GM21381 (cell line): ENCODE data around the gene KATNBL1.
"Not testable (repeated sequence)": the region's sequence is repeated elsewhere in the genome, so short reads cannot be mapped to it uniquely, and the experiment has no call there.

Source experiments
- ATAC-seq: cut with Tn5 transposase; IDR thresholded peaks from one replicate; pipeline ENCODE4 v1.9.1; 2021; ENCODE audit warnings: mild to moderate bottlenecking, moderate library complexity; ENCODE audit not compliant: unreplicated experiment

The KATNBL1 gene

DNA sequence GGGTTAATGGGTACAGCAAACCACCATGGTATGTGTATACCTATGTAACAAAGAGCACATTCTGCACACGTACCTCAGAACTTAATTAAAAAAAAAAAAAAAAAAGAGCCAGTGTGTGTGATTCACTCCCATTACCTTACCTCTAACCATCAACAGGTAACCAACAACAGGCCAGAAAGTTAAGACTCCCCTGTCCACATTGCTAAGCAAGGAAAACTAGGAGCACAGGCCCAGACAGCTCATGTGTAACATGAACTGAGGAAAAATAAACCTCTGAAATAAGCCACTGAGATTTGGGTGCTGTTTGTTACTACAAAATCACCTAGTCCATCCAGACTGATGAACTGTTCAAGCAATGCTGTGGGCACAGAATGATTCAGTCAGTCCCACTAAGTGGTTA is 6.0 kb downstream of the KATNBL1 start:
- ATAC-seq = no peak

DNA sequence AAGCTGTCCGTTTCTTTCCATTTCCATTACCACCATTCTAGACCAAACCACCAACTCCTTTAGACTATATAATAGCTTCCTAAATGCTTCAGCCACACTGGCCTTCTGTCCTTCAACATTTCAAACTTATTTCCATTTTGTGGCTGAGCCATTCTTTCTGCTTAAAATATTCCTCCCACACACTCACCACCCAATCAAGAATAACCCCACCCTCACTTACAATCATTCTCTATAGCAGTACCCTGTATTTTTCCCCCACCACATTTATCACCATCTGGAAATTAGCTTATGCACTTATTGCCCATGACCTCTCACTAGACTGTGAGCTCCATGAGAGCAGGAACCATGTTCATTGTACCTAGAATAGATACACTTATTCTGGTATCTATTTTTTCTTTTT is 6.6 kb downstream of the KATNBL1 start:
- no peak for ATAC-seq

- ATAC-seq = not testable (repeated sequence)
These were observed 16.6 kb downstream of the KATNBL1 start for GRCh38 chr15:34193272-34193671.

DNA sequence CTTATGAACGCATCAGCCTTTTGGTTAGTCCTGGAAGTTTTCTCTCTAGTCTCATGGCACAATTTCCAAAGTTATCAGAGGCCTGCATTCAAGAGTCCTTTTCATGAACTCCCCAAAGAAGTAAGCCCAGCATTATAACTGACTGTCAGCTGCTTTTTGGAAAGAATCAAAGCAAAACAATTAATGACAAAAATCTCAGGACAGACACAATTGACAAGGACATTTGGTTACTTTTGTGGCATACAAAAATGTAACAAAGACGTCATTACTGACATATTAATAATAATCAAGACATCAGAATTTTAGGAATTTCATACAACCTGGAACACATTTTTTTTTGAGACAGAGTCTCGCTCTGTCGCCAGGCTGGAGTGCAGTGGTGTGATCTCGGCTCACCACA is 21.2 kb downstream of the KATNBL1 start:
- no peak for ATAC-seq

- ATAC-seq = no peak
These were observed 24.2 kb downstream of the KATNBL1 start for GRCh38 chr15:34185666-34186065.

- ATAC-seq = no peak
These were observed 27.0 kb downstream of the KATNBL1 start for GRCh38 chr15:34182942-34183341.

GRCh38 chr15:34179234-34179633 is 30.7 kb downstream of the KATNBL1 start:
- no peak for ATAC-seq

GRCh38 chr15:34165987-34166573 is 43.8 kb downstream of the KATNBL1 start:
- not testable (repeated sequence) for ATAC-seq

DNA sequence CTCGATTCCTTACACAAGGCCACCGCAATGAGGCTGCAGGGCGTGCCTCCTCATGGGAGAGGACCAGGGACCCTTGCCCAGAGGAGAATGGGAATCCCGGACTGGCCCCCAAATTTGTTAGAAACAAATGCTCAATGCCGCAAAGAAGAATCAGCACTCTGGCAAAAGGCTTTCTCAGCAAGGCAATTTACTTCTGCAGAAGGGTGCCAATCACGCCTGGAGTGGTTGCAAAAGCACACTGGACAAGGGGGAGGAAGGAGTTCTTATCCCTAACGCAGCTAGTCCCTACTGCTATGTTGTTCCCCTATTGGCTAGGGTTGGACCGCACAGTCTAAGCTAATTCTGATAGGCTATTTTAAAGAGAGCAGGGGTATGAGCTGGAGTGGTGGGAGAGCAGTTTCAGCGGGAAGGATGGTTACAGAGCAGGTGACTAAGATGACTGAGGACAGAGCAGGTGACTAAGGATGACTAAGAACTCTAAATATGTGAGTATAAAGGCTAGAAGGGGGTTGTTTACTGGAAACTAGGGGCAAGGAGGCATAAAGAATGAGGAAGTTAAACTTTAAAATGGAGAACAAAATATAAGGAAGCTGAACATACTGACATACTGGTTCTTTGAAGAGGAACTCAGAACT is 48.5 kb downstream of the KATNBL1 start:
- ATAC-seq = no peak

GRCh38 chr15:34160735-34161134 is 49.2 kb downstream of the KATNBL1 start:
- ATAC-seq = no peak

- ATAC-seq = no peak
These were observed 51.5 kb downstream of the KATNBL1 start for GRCh38 chr15:34158355-34158754.

GRCh38 chr15:34155859-34156258 is 54.0 kb downstream of the KATNBL1 start:
- ATAC-seq = no peak

DNA sequence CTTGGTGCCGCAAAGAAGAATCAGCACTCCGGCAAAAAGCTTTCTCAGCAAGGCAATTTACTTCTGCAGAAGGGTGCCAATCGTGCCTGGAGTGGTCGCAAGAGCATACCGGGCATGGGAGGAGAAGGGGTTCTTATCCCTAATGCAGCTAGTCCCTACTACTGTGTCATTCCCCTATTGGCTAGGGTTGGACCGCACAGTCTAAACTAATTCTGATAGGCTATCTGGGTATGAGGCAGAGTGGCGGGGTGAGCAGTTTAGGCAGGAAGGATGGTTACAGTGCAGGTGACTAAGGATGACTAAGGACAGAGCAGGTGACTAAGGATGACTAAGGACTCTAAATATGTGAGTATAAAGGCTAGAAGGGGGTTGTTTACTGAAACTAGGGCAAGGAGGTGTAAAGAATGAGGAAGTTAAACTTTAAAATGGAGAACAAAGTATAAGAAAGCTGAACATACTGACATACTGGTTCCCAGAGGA is 55.1 kb downstream of the KATNBL1 start:
- ATAC-seq = no peak

GRCh38 chr15:34147371-34148140 is 62.3 kb downstream of the KATNBL1 start:
- ATAC-seq = no peak

GRCh38 chr15:34133511-34133910 is 76.4 kb downstream of the KATNBL1 start:
- no peak for ATAC-seq

DNA sequence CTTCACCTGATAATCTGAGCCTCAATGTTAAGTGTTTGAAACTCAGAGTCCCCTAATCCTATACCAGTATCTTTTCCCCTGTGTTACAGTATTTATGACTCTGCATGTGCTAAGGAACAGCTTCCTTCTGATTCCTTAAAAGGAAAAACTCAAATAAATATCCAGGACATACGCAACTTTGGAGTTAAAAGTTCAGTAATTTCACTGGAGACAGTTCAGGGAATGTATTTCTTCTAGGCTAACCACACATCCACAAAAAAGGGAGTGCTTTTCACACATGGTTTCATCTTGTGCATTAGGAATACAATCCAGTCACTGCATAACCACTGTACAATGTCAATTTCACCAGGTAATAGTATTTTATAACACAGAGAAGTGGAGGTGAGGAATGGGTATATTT is 77.0 kb downstream of the KATNBL1 start:
- ATAC-seq = no peak

- no peak for ATAC-seq
These were observed 81.0 kb downstream of the KATNBL1 start for GRCh38 chr15:34128898-34129297.

DNA sequence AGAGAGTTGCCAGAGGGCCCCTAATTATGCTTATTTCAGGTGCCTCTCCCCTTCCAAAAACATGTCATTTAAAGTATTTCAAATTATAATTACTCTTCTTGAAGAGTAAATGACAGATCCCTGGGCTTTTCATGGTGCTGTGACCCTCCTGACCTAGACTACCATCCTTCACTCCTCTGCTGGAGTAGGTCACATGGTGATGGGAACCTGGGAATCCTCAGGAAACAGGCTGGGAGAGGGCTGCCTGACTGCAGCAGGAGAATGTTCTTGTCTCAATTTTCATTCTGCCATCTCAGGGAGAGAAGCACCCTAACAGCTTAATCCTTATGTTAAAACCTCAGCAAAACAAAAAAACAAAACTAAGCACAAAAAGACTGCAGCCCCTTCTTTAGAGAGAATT is 83.4 kb downstream of the KATNBL1 start:
- no peak for ATAC-seq

GRCh38 chr15:34125945-34126344 is 84.0 kb downstream of the KATNBL1 start:
- no peak for ATAC-seq

GRCh38 chr15:34124651-34125050 is 85.2 kb downstream of the KATNBL1 start:
- ATAC-seq = no peak

DNA sequence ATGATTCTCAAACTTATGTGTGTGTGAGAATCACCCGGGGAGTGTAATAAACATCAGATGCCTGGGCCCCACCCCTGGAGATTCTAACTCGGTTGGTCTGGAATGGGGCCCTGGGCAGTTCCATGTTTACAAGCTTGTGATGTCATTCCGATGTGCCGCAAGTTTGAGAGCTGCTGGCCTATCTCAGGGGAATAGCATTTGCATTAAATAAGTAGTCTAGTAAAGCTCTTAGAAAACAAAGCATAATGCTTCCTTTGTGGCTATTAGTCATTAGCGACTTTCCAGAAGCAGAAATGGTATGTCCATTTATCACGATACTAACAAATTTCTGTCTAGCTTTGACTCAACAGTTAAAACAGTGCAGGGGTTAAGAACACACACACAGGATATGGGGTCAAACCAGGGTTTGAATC is 87.1 kb downstream of the KATNBL1 start:
- no peak for ATAC-seq

- ATAC-seq = not testable (repeated sequence)
These were observed 88.1 kb downstream of the KATNBL1 start for GRCh38 chr15:34121786-34122185.
